GM18507 (cell line): ENCODE measurements around the gene TUT7.
"Not testable (repeated sequence)": the region's sequence is repeated elsewhere in the genome, so short reads cannot be mapped to it uniquely, and the experiment has no call there.

Experiments
- DNase-seq: peaks from one replicate; pipeline ENCODE4 v3.0.0; 2011; ENCODE audit warnings: low read depth; ENCODE audit not compliant: insufficient read length; ENCODE audit errors: extremely low spot score
- FAIRE-seq: peaks from 2 replicates; lab custom pipeline; 2011; peaks lifted over from hg19 to GRCh38; lab: Jason Lieb, UNC

TUT7 gene

DNA sequence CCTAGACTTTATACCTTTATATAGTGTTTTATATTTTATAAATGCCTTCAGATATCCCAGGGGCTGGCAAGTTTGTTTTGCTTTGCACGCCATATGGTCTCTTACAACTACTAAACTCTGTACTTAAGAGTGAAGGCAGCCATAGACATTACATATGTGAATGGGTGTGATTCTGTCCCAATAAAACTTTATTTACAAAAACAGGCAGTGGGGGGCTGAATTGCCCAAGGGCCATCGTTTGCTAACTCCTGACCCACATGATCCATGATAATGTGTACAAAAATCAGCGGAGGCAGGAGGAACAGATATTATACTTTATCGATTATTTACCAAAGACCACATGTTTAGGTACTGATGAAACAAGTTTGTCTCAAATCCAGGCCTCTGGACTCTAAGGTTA, 36.0 kb downstream of the TUT7 start:
- FAIRE-seq (no peak), DNase-seq (no peak)

DNA sequence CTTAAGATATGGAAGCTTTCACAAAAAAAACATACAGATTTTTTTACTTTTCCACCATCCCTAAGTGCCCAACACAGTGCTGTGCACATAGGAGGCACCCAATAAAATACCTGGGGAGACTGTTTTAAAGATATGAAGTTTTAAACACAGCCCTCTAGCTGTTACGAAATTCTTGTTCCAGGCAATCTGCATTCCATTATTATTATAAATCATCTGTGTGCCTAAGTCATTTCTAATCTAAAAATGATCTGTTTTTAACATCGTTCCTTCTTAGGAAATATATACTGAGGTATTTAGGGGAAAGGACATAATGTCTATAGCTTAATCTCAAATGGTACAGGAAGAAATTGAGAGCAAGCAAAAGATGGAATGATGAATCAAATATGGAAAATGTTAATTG, 39.1 kb downstream of the TUT7 start:
- DNase-seq, result no peak

GRCh38 chr9:86312959-86313358, 41.3 kb downstream of the TUT7 start:
- DNase-seq, FAIRE-seq: not testable (repeated sequence)

More for the DNA sequence above, 39.1 kb downstream of the TUT7 start:
- FAIRE-seq, result no peak

DNA sequence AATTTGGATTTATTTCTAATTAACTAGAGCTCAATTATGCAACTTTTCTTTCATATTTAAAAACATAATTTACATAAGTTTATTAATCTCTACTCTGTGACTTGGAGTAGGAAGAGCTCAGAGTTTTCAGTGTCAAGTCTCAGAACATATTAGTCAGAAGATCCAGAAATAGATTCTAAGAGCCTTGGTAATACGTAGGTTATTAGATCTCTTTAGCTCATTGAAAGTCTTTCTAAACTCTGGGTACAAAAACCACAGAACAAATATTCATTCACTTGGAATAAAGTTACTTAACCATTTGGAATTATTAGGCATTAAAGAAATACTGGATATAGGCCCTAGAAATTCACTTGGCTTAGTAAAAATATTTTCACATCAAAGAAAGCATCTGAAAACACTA, 45.5 kb downstream of the TUT7 start:
- no peak for DNase-seq
- peak; percentile 26 for FAIRE-seq

- FAIRE-seq, result no peak
- DNase-seq, result no peak
Observed at GRCh38 chr9:86304236-86304730, 49.9 kb downstream of the TUT7 start.

- no peak for FAIRE-seq
- no peak for DNase-seq
Observed at GRCh38 chr9:86303316-86303975, 50.8 kb downstream of the TUT7 start.

GRCh38 chr9:86301686-86302085, 52.5 kb downstream of the TUT7 start:
- FAIRE-seq (no peak), DNase-seq (no peak)

DNA sequence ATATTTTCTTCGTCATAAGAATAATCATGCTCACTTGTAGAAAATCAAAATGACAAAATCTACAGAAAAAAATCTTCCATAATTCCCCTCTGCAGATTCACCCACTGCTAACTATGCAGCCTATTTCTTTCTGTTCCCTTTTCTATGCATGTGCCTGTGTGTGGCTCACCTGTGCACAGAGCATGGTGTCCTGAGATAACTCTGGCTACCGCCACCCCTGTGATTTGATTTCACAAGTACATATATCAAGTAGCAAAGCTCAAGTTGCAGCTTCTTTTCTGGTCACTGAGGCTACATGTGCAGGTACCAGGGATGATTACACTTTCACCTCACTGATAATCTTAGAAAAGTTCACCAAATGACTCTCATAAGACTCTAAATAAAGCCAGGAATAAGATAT, 53.5 kb downstream of the TUT7 start:
- DNase-seq (no peak), FAIRE-seq (no peak)

DNA sequence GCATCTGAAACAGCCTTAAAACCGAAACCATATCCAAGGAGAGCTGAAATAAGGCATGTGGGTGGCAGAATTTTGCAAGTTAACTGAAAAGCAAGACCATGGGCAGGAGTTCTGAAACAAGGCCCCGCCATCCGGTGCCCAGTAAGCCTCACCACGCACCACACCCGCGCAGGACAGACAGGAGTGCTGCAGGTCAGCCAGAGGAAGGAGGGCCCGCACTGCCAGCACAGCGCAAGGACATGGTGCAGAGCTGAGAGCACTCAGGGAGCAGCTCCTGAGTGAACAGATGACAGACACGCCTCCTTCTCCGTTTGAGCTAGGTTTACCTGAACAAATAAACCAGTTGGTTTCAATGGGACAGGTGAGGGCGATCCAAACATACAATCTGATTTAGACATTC, 55.3 kb downstream of the TUT7 start:
- no peak for FAIRE-seq
- DNase-seq, result no peak

DNA sequence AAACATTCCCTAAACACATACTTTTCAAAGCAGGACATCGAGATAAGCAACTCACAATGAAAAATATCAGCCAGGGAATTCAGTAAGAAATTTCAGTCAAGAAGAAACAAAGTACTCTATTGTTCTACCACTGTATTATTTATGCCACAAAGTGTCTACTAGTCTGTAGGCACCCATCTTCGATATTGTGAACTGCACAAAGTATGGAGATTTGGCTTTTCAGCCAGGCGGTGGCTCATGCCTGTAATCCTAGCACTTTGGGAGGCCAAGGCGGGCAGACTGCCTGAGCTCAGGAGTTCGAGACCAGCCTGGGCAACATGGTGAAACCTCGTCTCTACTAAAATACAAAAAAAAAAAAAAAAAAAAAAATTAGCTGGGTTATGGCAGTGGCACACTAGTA, 63.9 kb downstream of the TUT7 start:
- not testable (repeated sequence) for FAIRE-seq, DNase-seq

GRCh38 chr9:86288499-86289198, 65.6 kb downstream of the TUT7 start:
- DNase-seq, result no peak
- no peak for FAIRE-seq

GRCh38 chr9:86287013-86287412, 67.2 kb downstream of the TUT7 start:
- no peak for DNase-seq
- no peak for FAIRE-seq

GRCh38 chr9:86286278-86286677, 67.9 kb downstream of the TUT7 start:
- DNase-seq, result no peak
- FAIRE-seq, result no peak

- no peak for FAIRE-seq
- DNase-seq, result no peak
Observed at GRCh38 chr9:86285261-86285660, 68.9 kb downstream of the TUT7 start.

GRCh38 chr9:86282979-86283535, 71.2 kb downstream of the TUT7 start:
- DNase-seq (no peak), FAIRE-seq (no peak)

GRCh38 chr9:86282077-86282978, 71.9 kb downstream of the TUT7 start, which contains the start of gene ISCA1:
TSS of gene ISCA1 (minus strand) at chr9:86282538. CDS start at chr9:86282458, 80 bp downstream.
- FAIRE-seq, result peak; percentile 62
- peak; percentile 82 for DNase-seq

DNA sequence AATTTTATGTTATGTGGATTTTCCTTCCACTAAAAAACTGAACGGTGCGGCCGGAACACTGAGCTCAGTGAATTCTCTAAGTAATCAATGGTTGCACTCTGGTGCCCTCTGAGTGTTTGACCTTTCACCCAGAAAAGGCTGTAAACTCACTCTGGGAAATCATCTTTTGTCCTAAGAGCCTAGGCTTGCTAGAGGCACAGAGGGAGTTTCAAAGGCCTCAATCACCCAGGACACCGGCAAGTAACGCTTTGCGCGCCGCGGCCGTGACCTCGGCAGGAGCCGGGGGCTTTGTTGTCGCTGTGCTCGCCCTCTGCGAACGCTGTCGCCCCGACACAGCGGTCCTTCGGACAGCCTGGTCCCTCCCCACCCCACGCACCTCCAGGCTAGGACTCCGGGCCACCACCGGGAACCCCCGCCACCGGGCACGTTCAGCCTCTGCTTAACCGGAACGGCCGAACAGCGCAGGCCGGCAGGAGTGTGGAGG, 72.6 kb downstream of the TUT7 start:
- no peak for DNase-seq

GRCh38 chr9:86280580-86280979, 73.6 kb downstream of the TUT7 start:
- FAIRE-seq, result no peak
- no peak for DNase-seq

More for the DNA sequence above, 72.6 kb downstream of the TUT7 start:
- FAIRE-seq, result no peak

- FAIRE-seq (no peak), DNase-seq (no peak)
Observed at GRCh38 chr9:86279839-86280238, 74.4 kb downstream of the TUT7 start.
